SK-N-SH (cell line): Measurements from ENCODE around the gene MEP1A.
"Not testable (repeated sequence)": the region's sequence is repeated elsewhere in the genome, so short reads cannot be mapped to it uniquely, and the experiment has no call there.

Source experiments
- EZH2phosphoT487 ChIP-seq: fragments of 200-600 bp; sonication (generic); IDR thresholded peaks from 2 replicates; pipeline ENCODE4 v1.6.1; 2017; ENCODE audit warnings: low read depth, mixed run types, mild to moderate bottlenecking, antibody characterized with exemption, moderate library complexity, borderline replicate concordance
- FOXM1 ChIP-seq: IDR thresholded peaks from 2 replicates; pipeline ENCODE4 v1.4.0; 2012; ENCODE audit warnings: low read depth, mild to moderate bottlenecking
- NFIC ChIP-seq: IDR thresholded peaks from 2 replicates; pipeline ENCODE4 v1.4.0; 2012; ENCODE audit warnings: borderline replicate concordance
- POLR2AphosphoS5 ChIP-seq: IDR thresholded peaks from 2 replicates; pipeline ENCODE4 v1.6.1; 2012; ENCODE audit warnings: low read depth, low read length
- RAD21 ChIP-seq: IDR thresholded peaks from 2 replicates; pipeline ENCODE4 v1.6.1; 2012; ENCODE audit warnings: mild to moderate bottlenecking, low read length
- RFX5 ChIP-seq: IDR thresholded peaks from 2 replicates; pipeline ENCODE4 v1.6.1; 2012; ENCODE audit warnings: mild to moderate bottlenecking, improper control_type of control experiment, low read length
- RXRA ChIP-seq: IDR thresholded peaks from 2 replicates; pipeline ENCODE4 v1.4.0; 2012; ENCODE audit warnings: low read depth, mild to moderate bottlenecking, borderline replicate concordance
- SIN3A ChIP-seq: IDR thresholded peaks from 2 replicates; pipeline ENCODE4 v1.6.1; 2012; ENCODE audit warnings: low read depth, mild to moderate bottlenecking, low read length, moderate library complexity, borderline replicate concordance
- TF ChIP-seq, protein P1 (sequence below): fragments of 200-600 bp; sonication (generic); IDR thresholded peaks from 2 replicates; pipeline ENCODE4 v1.6.1; 2017; ENCODE audit warnings: antibody characterized with exemption, mild to moderate bottlenecking, moderate library complexity
- TF ChIP-seq, protein P2 (sequence below): IDR thresholded peaks from 2 replicates; pipeline ENCODE4; 2012
- TF ChIP-seq, protein P3 (sequence below): IDR thresholded peaks from 2 replicates; pipeline ENCODE4 v1.4.0; 2012; ENCODE audit warnings: low read depth

DNA sequence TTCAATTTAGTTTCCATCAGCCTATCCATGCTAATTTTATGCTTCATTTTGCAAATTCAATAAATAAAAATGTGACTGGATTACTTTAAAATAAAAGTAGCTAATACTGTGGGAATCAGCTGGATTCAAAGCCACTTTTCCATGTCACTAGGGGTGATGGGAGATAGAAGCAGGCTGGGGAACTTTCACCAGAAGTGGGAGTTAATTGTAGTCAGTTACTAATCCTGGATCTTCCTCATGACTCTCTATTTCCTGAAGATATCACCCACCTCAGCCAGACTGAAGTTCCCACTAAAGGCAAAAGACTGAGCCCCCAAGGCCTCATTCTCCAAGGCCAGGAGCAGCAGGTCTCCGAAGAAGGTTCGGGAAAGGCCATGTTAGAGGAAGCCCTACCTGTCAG is 41.8 kb downstream of the MEP1A start:
- TF ChIP-seq FOXM1, EZH2phosphoT487, SIN3A, RXRA, POLR2AphosphoS5, NFIC, RFX5, RAD21: not testable (repeated sequence)
- TF ChIP-seq, protein P1, sequence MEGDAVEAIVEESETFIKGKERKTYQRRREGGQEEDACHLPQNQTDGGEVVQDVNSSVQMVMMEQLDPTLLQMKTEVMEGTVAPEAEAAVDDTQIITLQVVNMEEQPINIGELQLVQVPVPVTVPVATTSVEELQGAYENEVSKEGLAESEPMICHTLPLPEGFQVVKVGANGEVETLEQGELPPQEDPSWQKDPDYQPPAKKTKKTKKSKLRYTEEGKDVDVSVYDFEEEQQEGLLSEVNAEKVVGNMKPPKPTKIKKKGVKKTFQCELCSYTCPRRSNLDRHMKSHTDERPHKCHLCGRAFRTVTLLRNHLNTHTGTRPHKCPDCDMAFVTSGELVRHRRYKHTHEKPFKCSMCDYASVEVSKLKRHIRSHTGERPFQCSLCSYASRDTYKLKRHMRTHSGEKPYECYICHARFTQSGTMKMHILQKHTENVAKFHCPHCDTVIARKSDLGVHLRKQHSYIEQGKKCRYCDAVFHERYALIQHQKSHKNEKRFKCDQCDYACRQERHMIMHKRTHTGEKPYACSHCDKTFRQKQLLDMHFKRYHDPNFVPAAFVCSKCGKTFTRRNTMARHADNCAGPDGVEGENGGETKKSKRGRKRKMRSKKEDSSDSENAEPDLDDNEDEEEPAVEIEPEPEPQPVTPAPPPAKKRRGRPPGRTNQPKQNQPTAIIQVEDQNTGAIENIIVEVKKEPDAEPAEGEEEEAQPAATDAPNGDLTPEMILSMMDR, result not testable (repeated sequence)
- TF ChIP-seq, protein P2, sequence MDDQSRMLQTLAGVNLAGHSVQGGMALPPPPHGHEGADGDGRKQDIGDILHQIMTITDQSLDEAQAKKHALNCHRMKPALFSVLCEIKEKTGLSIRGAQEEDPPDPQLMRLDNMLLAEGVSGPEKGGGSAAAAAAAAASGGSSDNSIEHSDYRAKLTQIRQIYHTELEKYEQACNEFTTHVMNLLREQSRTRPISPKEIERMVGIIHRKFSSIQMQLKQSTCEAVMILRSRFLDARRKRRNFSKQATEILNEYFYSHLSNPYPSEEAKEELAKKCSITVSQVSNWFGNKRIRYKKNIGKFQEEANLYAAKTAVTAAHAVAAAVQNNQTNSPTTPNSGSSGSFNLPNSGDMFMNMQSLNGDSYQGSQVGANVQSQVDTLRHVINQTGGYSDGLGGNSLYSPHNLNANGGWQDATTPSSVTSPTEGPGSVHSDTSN, result not testable (repeated sequence)
- TF ChIP-seq, protein P3, sequence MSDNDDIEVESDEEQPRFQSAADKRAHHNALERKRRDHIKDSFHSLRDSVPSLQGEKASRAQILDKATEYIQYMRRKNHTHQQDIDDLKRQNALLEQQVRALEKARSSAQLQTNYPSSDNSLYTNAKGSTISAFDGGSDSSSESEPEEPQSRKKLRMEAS, result not testable (repeated sequence)
